HS-5 (cell line): ENCODE data around the gene PPP3R1.

Experiments
- DNase-seq: peaks from one replicate; pipeline ENCODE4 v3.0.0-alpha.2; 2012; ENCODE audit warnings: low read depth

PPP3R1 gene

GRCh38 chr2:68252400-68253218, at the start of gene PPP3R1:
TSS of gene PPP3R1 (minus strand) at chr2:68252532. CDS start at chr2:68252127, 405 bp downstream.
- no peak for DNase-seq

- DNase-seq, result no peak
Measured at GRCh38 chr2:68295516-68295915, 43.2 kb upstream of the PPP3R1 start.

- DNase-seq, result no peak
Measured at GRCh38 chr2:68294913-68295312, 42.6 kb upstream of the PPP3R1 start.

- DNase-seq, result no peak
Measured at GRCh38 chr2:68294187-68294586, 41.9 kb upstream of the PPP3R1 start.

GRCh38 chr2:68293755-68294154, 41.4 kb upstream of the PPP3R1 start:
- no peak for DNase-seq

- DNase-seq, result no peak
Measured at GRCh38 chr2:68293024-68293423, 40.7 kb upstream of the PPP3R1 start.

GRCh38 chr2:68292108-68292710, 39.9 kb upstream of the PPP3R1 start:
- DNase-seq, result no peak

- DNase-seq, result no peak
Measured at GRCh38 chr2:68291314-68291713, 39.0 kb upstream of the PPP3R1 start.

GRCh38 chr2:68290901-68291300, 38.6 kb upstream of the PPP3R1 start:
- no peak for DNase-seq

GRCh38 chr2:68287580-68288441, 35.5 kb upstream of the PPP3R1 start:
- DNase-seq, result no peak

GRCh38 chr2:68284896-68285295, 32.6 kb upstream of the PPP3R1 start:
- no peak for DNase-seq

GRCh38 chr2:68283419-68283812, 31.1 kb upstream of the PPP3R1 start:
- no peak for DNase-seq

- no peak for DNase-seq
Measured at GRCh38 chr2:68282811-68283418, 30.6 kb upstream of the PPP3R1 start.

GRCh38 chr2:68280796-68281195, 28.5 kb upstream of the PPP3R1 start:
- no peak for DNase-seq

GRCh38 chr2:68280348-68280747, 28.0 kb upstream of the PPP3R1 start:
- DNase-seq, result no peak

GRCh38 chr2:68279691-68280090, 27.4 kb upstream of the PPP3R1 start:
- no peak for DNase-seq

GRCh38 chr2:68278169-68278568, 25.8 kb upstream of the PPP3R1 start:
- DNase-seq, result no peak

GRCh38 chr2:68274022-68274421, 21.7 kb upstream of the PPP3R1 start:
- DNase-seq, result no peak

- no peak for DNase-seq
Measured at GRCh38 chr2:68272246-68272994, 20.1 kb upstream of the PPP3R1 start.

GRCh38 chr2:68266655-68267054, 14.3 kb upstream of the PPP3R1 start:
- no peak for DNase-seq

GRCh38 chr2:68263632-68264031, 11.3 kb upstream of the PPP3R1 start:
- no peak for DNase-seq

- DNase-seq, result no peak
Measured at GRCh38 chr2:68258851-68259250, 6.5 kb upstream of the PPP3R1 start.
